SK-N-SH treated with all-trans-retinoic acid at 6 μM for 48 hours (cell line): Measurements from ENCODE around the gene DTHD1.

Experiments
- ATAC-seq: fragments of 200-7000 bp; cut with Tn5 transposase; 3 replicates; pipeline ENCODE4 v1.9.1; 2020; ENCODE audit warnings: mild to moderate bottlenecking, moderate library complexity
- ARNTL ChIP-seq: fragments of 450-650 bp; formaldehyde crosslinking; IDR thresholded peaks from 2 replicates; pipeline ENCODE4 v1.5.0; 2020; ENCODE audit warnings: low read depth, mild to moderate bottlenecking, moderate library complexity, borderline replicate concordance
- BACH2 ChIP-seq: fragments of 250-450 bp; sonication (Bioruptor Pico); IDR thresholded peaks from 2 replicates; pipeline ENCODE4 v1.9.0; 2021; ENCODE audit warnings: mild to moderate bottlenecking, borderline replicate concordance
- CSDC2 ChIP-seq: fragments of 250-450 bp; sonication (Bioruptor Pico); IDR thresholded peaks from 2 replicates; pipeline ENCODE4 v1.5.0; 2020; ENCODE audit warnings: mild to moderate bottlenecking, moderate library complexity
- ESRRG ChIP-seq: fragments of 250-450 bp; sonication (Bioruptor Pico); IDR thresholded peaks from 2 replicates; pipeline ENCODE4 v1.6.1; 2021; ENCODE audit warnings: mild to moderate bottlenecking
- GLIS3 ChIP-seq: fragments of 250-450 bp; sonication (Bioruptor Pico); IDR thresholded peaks from 2 replicates; pipeline ENCODE4 v1.5.0; 2020; ENCODE audit warnings: mild to moderate bottlenecking, moderate library complexity
- ISL1 ChIP-seq: fragments of 250-450 bp; sonication (Bioruptor Pico); IDR thresholded peaks from 2 replicates; pipeline ENCODE4 v2.1.2; 2022; ENCODE audit warnings: mild to moderate bottlenecking, moderate library complexity
- OSR1 ChIP-seq: fragments of 250-450 bp; sonication (Bioruptor Pico); IDR thresholded peaks from 2 replicates; pipeline ENCODE4 v1.8.0; 2022; ENCODE audit warnings: moderate library complexity, mild to moderate bottlenecking, inconsistent platforms
- RARB ChIP-seq: fragments of 250-450 bp; sonication (Bioruptor Pico); IDR thresholded peaks from 2 replicates; pipeline ENCODE4 v1.8.0; 2021; ENCODE audit warnings: mild to moderate bottlenecking, moderate library complexity
- SNAI2 ChIP-seq: fragments of 250-450 bp; sonication (Bioruptor Pico); IDR thresholded peaks from 2 replicates; pipeline ENCODE4 v1.5.0; 2020; ENCODE audit warnings: mild to moderate bottlenecking, moderate library complexity
- TCF4 ChIP-seq: fragments of 250-450 bp; sonication (Bioruptor Pico); IDR thresholded peaks from 2 replicates; pipeline ENCODE4 v1.8.0; 2021; ENCODE audit warnings: mild to moderate bottlenecking, moderate library complexity, borderline replicate concordance
- ZC3H10 ChIP-seq: fragments of 250-450 bp; sonication (Bioruptor Pico); IDR thresholded peaks from 2 replicates; pipeline ENCODE4 v1.5.1; 2021; ENCODE audit warnings: mild to moderate bottlenecking, moderate library complexity
- ZFP3 ChIP-seq: fragments of 250-450 bp; sonication (Bioruptor Pico); IDR thresholded peaks from 2 replicates; pipeline ENCODE4 v1.5.0; 2020; ENCODE audit warnings: mild to moderate bottlenecking, moderate library complexity
- ZFP30 ChIP-seq: fragments of 450-650 bp; formaldehyde crosslinking; IDR thresholded peaks from 2 replicates; pipeline ENCODE4 v1.5.0; 2022; ENCODE audit warnings: mild to moderate bottlenecking, moderate library complexity
- ZNF565 ChIP-seq: fragments of 450-650 bp; formaldehyde crosslinking; conservative IDR thresholded peaks from 2 replicates; pipeline ENCODE4 v1.5.0; 2020; ENCODE audit warnings: low read depth, mild to moderate bottlenecking, moderate library complexity
- ZNF70 ChIP-seq: fragments of 450-650 bp; formaldehyde crosslinking; IDR thresholded peaks from 2 replicates; pipeline ENCODE4 v1.5.0; 2020; ENCODE audit warnings: mild to moderate bottlenecking, moderate library complexity
- ZNF8 ChIP-seq: fragments of 450-650 bp; formaldehyde crosslinking; IDR thresholded peaks from 2 replicates; pipeline ENCODE4 v1.5.0; 2020; ENCODE audit warnings: mild to moderate bottlenecking, moderate library complexity
- TF ChIP-seq, protein P1 (sequence below): fragments of 250-450 bp; sonication (Bioruptor Pico); IDR thresholded peaks from 2 replicates; pipeline ENCODE4 v1.8.0; 2021; ENCODE audit warnings: low read depth, mild to moderate bottlenecking, moderate library complexity, borderline replicate concordance
- TF ChIP-seq, protein P2 (sequence below): fragments of 250-450 bp; sonication (Bioruptor Pico); IDR thresholded peaks from 2 replicates; pipeline ENCODE4 v1.5.1; 2020; ENCODE audit warnings: low read depth, mild to moderate bottlenecking, moderate library complexity
- TF ChIP-seq, protein P3 (sequence below): fragments of 250-450 bp; sonication (Bioruptor Pico); IDR thresholded peaks from 2 replicates; pipeline ENCODE4 v1.5.0; 2020; ENCODE audit warnings: mild to moderate bottlenecking, moderate library complexity

Gene DTHD1

DNA sequence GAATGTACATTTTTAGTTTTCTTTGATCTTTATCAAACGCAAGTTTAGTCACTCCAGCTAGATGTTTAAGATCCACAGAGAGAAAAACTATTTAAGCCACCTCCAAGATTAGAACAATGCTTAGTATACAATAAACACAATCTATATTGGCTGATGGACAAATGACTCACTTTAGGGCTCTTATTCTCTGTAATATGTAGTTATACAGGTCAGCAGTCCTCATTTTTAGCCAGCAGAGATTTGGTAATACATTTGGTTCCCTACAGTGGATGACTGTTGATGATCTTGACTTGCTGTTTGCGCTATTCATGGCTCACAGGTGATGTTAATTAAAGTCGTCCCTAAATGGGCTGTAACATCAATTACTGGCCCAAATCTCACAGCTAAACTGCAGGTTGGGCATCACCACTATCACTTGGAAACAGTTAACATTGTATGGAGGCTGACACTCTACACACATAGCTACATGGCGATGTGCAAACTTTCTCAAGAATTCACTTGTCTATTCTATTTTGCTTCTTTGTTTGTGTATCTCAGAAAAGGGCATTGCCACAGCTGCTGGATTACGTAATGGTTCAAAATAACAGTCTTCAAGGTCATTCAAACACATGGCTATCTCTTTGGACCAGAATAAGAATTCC lies 11.8 kb upstream of the DTHD1 start (continued):
- TF ChIP-seq ZFP30 (CRISPR knock-in tag): no peak
- TF ChIP-seq RARB: no peak
- no peak for TF ChIP-seq TCF4

DNA sequence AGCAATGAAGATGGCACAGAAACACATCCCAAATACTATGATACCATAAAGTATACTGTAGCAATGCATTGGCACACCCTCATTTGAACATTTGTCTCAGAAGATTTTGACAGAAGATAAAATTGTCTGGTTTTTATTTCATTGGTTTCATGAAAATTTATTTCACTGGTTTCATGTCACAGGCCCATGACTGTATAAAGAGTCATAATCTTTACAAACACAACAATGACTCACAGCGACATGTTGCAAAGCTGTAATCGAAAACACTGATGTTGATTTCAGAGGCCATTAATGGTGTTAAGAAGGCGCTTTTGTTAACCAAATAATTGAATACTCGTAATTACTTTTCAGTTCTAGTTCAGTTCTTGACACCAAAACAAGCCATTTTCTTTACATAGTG lies 8.1 kb upstream of the DTHD1 start:
- TF ChIP-seq BACH2 (CRISPR knock-in tag): no peak
- TF ChIP-seq, protein P1, sequence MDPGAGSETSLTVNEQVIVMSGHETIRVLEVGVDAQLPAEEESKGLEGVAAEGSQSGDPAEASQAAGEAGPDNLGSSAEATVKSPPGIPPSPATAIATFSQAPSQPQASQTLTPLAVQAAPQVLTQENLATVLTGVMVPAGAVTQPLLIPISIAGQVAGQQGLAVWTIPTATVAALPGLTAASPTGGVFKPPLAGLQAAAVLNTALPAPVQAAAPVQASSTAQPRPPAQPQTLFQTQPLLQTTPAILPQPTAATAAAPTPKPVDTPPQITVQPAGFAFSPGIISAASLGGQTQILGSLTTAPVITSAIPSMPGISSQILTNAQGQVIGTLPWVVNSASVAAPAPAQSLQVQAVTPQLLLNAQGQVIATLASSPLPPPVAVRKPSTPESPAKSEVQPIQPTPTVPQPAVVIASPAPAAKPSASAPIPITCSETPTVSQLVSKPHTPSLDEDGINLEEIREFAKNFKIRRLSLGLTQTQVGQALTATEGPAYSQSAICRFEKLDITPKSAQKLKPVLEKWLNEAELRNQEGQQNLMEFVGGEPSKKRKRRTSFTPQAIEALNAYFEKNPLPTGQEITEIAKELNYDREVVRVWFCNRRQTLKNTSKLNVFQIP (CRISPR knock-in tag): no peak
- no peak for TF ChIP-seq ZC3H10 (CRISPR knock-in tag)
- no peak for TF ChIP-seq ZNF70
- no peak for TF ChIP-seq ZFP3 (CRISPR knock-in tag)
- no peak for TF ChIP-seq RARB
- TF ChIP-seq ISL1 (CRISPR knock-in tag): no peak
- no peak for TF ChIP-seq TCF4
- no peak for TF ChIP-seq SNAI2
- TF ChIP-seq, protein P2, sequence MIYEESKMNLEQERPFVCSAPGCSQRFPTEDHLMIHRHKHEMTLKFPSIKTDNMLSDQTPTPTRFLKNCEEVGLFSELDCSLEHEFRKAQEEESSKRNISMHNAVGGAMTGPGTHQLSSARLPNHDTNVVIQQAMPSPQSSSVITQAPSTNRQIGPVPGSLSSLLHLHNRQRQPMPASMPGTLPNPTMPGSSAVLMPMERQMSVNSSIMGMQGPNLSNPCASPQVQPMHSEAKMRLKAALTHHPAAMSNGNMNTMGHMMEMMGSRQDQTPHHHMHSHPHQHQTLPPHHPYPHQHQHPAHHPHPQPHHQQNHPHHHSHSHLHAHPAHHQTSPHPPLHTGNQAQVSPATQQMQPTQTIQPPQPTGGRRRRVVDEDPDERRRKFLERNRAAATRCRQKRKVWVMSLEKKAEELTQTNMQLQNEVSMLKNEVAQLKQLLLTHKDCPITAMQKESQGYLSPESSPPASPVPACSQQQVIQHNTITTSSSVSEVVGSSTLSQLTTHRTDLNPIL (CRISPR knock-in tag): no peak
- no peak for TF ChIP-seq OSR1
- no peak for ATAC-seq

DNA sequence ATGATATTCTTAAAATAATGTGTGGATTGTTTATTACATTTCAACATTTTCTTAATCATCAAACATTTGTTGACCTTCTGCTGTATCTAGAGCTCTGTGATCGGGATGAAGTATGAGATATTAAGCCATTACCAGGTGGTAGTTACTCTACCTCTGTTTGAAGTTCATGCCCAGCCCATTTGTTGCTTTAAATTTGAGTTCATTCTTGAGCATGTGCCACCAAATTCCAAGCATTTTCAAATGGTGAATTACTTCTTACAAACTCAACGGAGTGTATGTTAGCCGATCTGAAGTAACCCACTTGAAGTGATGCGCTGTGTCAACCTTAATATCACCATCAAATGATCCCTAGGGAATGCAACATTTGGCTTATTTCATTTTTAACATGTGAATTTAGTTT lies 7.3 kb upstream of the DTHD1 start:
- TF ChIP-seq ZNF8 (CRISPR knock-in tag) (no peak), CSDC2 (CRISPR knock-in tag) (no peak), TCF4 (no peak), ISL1 (CRISPR knock-in tag) (no peak), ZNF565 (no peak), ZNF70 (no peak)
- TF ChIP-seq, protein P1 (CRISPR knock-in tag): no peak
- no peak for ATAC-seq

DNA sequence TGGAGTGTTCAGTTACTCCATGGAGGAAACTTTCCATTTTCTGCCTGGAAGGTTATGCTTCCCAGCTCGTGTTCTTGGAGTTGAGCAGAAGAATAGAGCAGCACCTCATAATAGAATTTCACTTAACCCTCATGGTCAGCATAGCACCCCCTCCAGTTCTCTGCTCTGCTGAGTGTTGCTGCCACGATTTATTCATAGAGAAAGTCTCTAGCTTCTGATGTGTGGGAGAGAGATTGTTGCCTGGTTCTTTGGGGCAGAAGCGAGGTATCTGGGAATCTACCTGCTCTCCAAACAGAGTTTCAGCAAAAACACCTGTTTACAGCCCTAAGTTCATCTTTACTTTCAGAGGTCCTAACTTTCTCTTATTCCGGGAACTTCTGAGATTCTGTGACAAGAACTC lies 3.9 kb upstream of the DTHD1 start:
- ATAC-seq: no peak
- TF ChIP-seq SNAI2: no peak
- TF ChIP-seq, protein P3, sequence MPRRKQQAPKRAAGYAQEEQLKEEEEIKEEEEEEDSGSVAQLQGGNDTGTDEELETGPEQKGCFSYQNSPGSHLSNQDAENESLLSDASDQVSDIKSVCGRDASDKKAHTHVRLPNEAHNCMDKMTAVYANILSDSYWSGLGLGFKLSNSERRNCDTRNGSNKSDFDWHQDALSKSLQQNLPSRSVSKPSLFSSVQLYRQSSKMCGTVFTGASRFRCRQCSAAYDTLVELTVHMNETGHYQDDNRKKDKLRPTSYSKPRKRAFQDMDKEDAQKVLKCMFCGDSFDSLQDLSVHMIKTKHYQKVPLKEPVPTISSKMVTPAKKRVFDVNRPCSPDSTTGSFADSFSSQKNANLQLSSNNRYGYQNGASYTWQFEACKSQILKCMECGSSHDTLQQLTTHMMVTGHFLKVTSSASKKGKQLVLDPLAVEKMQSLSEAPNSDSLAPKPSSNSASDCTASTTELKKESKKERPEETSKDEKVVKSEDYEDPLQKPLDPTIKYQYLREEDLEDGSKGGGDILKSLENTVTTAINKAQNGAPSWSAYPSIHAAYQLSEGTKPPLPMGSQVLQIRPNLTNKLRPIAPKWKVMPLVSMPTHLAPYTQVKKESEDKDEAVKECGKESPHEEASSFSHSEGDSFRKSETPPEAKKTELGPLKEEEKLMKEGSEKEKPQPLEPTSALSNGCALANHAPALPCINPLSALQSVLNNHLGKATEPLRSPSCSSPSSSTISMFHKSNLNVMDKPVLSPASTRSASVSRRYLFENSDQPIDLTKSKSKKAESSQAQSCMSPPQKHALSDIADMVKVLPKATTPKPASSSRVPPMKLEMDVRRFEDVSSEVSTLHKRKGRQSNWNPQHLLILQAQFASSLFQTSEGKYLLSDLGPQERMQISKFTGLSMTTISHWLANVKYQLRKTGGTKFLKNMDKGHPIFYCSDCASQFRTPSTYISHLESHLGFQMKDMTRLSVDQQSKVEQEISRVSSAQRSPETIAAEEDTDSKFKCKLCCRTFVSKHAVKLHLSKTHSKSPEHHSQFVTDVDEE: no peak

DNA sequence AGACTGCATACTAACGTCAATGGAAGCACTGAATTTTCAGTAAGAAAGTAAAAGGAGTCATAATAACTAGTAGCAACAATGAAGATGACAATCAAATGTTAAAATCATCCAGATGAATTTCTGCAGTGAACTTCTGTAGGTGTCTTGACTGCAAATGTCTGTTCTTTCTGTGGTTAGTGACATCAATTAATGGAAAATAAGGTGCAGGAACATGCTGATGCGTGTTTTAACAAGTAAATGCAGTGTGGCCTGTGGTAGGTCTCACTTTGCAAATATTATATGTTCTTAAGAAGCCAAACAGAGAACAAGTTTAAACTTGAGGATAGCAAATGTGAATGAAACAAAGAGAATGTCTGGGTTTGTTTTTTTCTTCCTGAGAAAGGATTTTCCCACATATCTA lies 2.6 kb upstream of the DTHD1 start:
- no peak for ATAC-seq
- no peak for TF ChIP-seq CSDC2 (CRISPR knock-in tag)
- no peak for TF ChIP-seq ZNF565
- no peak for TF ChIP-seq RARB
- no peak for TF ChIP-seq SNAI2
- TF ChIP-seq, protein P1 (CRISPR knock-in tag): no peak
- TF ChIP-seq, protein P2 (CRISPR knock-in tag): no peak
- no peak for TF ChIP-seq ISL1 (CRISPR knock-in tag)
- TF ChIP-seq, protein P3: no peak
- TF ChIP-seq GLIS3 (CRISPR knock-in tag): no peak
- no peak for TF ChIP-seq ARNTL
- TF ChIP-seq ZNF8 (CRISPR knock-in tag): no peak
- TF ChIP-seq ESRRG (CRISPR knock-in tag): no peak
- TF ChIP-seq OSR1: no peak
